GM23338 (cell line): ENCODE measurements around the gene B4GALNT4. TPM values are rescaled to one million over a fixed set of nuclear protein-coding genes. Genes with fewer than 3 reads are reported as not detected.

Experiments
- ATAC-seq: fragments of 200-7000 bp; cut with Tn5 transposase; 3 replicates; pipeline ENCODE4 v1.9.1; 2020
- DNase-seq: peaks from one replicate; pipeline ENCODE4 v3.0.0-alpha.2; 2015; ENCODE audit warnings: low spot score
- H2AFZ ChIP-seq: fragments of 200-600 bp; sonication (generic); 2 replicates; pipeline ENCODE4 v1.8.0; 2016; ENCODE audit warnings: antibody characterized with exemption, mild to moderate bottlenecking, moderate library complexity
- H3F3A ChIP-seq: fragments of 200-600 bp; sonication (generic); replicated peaks from 2 replicates; pipeline ENCODE4 v1.8.0; 2017; ENCODE audit warnings: antibody characterized with exemption, mixed run types, low read depth
- H3K27ac ChIP-seq: fragments of 200-600 bp; sonication (generic); 2 replicates; pipeline ENCODE4 v1.6.1; 2016; ENCODE audit warnings: low read depth
- H3K27me3 ChIP-seq: fragments of 200-600 bp; sonication (generic); 2 replicates; pipeline ENCODE4 v1.8.0; 2016; ENCODE audit warnings: mild to moderate bottlenecking, mixed run types, moderate library complexity; ENCODE audit not compliant: insufficient read depth
- H3K36me3 ChIP-seq: fragments of 200-600 bp; sonication (generic); 2 replicates; pipeline ENCODE4 v1.8.0; 2016; ENCODE audit warnings: mild to moderate bottlenecking; ENCODE audit not compliant: insufficient read depth
- H3K4me1 ChIP-seq: fragments of 200-600 bp; sonication (generic); 2 replicates; pipeline ENCODE4 v1.8.0; 2016; ENCODE audit warnings: mild to moderate bottlenecking, moderate library complexity; ENCODE audit not compliant: insufficient read depth
- H3K4me2 ChIP-seq: fragments of 200-600 bp; sonication (generic); 2 replicates; pipeline ENCODE4 v1.7.1; 2017; ENCODE audit warnings: mixed run types
- H3K4me3 ChIP-seq: fragments of 200-600 bp; sonication (generic); 2 replicates; pipeline ENCODE4 v1.6.1; 2016; ENCODE audit warnings: mixed run types
- H3K79me2 ChIP-seq: fragments of 200-600 bp; sonication (generic); replicated peaks from 2 replicates; pipeline ENCODE4 v1.8.0; 2017; ENCODE audit warnings: mild to moderate bottlenecking; ENCODE audit not compliant: insufficient read depth
- H3K9me2 ChIP-seq: fragments of 200-600 bp; sonication (generic); 2 replicates; pipeline ENCODE4 v1.8.0; 2017; ENCODE audit not compliant: insufficient read depth
- H4K20me1 ChIP-seq: fragments of 200-600 bp; sonication (generic); replicated peaks from 2 replicates; pipeline ENCODE4 v1.8.0; 2017; ENCODE audit warnings: mild to moderate bottlenecking; ENCODE audit not compliant: insufficient read depth
- H3K27ac Mint-ChIP-seq: 2 replicates; pipeline ENCODE4 v1.8.0; 2020; ENCODE audit warnings: inconsistent platforms, mild to moderate bottlenecking, moderate library complexity, mixed read lengths
- H3K27me3 Mint-ChIP-seq: 3 replicates; pipeline ENCODE4 v1.8.0; 2022; ENCODE audit warnings: low read depth, mild to moderate bottlenecking, moderate library complexity, mixed read lengths, inconsistent platforms; ENCODE audit not compliant: insufficient read depth, poor library complexity
- H3K36me3 Mint-ChIP-seq: 3 replicates; pipeline ENCODE4 v1.8.0; 2021; ENCODE audit warnings: low read depth, mild to moderate bottlenecking, inconsistent platforms, moderate library complexity, mixed read lengths
- H3K4me1 Mint-ChIP-seq: 3 replicates; pipeline ENCODE4 v1.8.0; 2020; ENCODE audit warnings: mild to moderate bottlenecking, inconsistent platforms, mixed read lengths
- H3K4me3 Mint-ChIP-seq: 3 replicates; pipeline ENCODE4 v1.8.0; 2021; ENCODE audit warnings: moderate library complexity, mild to moderate bottlenecking, inconsistent platforms, mixed read lengths
- H3K9me3 Mint-ChIP-seq: 3 replicates; pipeline ENCODE4 v1.8.0; 2020; ENCODE audit warnings: moderate library complexity, mild to moderate bottlenecking, inconsistent platforms, mixed read lengths
- CREB1 ChIP-seq: fragments of 250-450 bp; sonication (Bioruptor Pico); IDR thresholded peaks from 2 replicates; pipeline ENCODE4 v1.5.0; 2020; ENCODE audit warnings: low read depth, mild to moderate bottlenecking, moderate library complexity
- EZH2 ChIP-seq: fragments of 200-600 bp; sonication (generic); IDR thresholded peaks from one replicate; pipeline ENCODE4 v1.8.0; 2017; ENCODE audit warnings: antibody characterized with exemption, mild to moderate bottlenecking, low read depth; ENCODE audit not compliant: unreplicated experiment
- POLR2AphosphoS5 ChIP-seq: IDR thresholded peaks from 2 replicates; pipeline ENCODE4 v1.6.1; 2016; ENCODE audit warnings: antibody characterized with exemption, low read depth
- polyA plus RNA-seq: library from polyadenylated mRNA; unstranded; fragments of >200 nt; fragmentation: Nextera tagmentation; extraction: Ambion mirVana; gene quantifications from 2 replicates; pipeline ENCODE4 v1.2.1, GENCODE V29; 2016
- total RNA-seq: library from RNA; depleted of rRNA; stranded (reverse); fragments of >200 nt; shearing (Covaris generic); gene quantifications from 2 replicates; pipeline ENCODE4 v1.2.3, GENCODE V29; 2014
- TF ChIP-seq, protein P1 (sequence below): fragments of 250-450 bp; sonication (Bioruptor Pico); IDR thresholded peaks from 2 replicates; pipeline ENCODE4 v1.5.0; 2020; ENCODE audit warnings: mild to moderate bottlenecking, moderate library complexity

Gene B4GALNT4
- total and polyA plus RNA-seq, 2 experiments from 2014 or later, result 49.9 to 92.6 TPM

DNA sequence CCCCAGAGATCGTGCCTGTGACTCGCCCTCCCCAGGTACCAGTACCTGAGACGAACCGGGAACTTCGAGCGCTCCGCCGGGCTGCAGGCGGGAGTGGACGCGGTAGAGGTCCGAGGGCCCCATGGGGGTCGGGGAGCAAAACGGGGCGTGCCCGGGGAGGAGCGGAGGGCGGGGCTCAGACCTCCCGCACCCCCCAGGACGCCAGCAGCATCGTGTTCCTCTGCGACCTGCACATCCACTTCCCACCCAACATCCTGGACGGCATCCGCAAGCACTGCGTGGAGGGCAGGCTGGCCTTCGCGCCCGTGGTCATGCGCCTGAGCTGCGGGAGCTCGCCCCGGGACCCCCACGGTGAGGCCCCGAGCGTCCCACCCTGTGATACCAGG lies 10.8 kb downstream of the B4GALNT4 start:
- DNase-seq (no peak), ATAC-seq (no peak)
- H3K4me1 Mint-ChIP-seq, result no peaks in the 10 kb centered on the region; the same call in 2 of the 3 replicates
- H3K9me3 Mint-ChIP-seq, result peaks cover 7% of the 10 kb centered on the region; the same call in 2 of the 3 replicates
- Histone ChIP-seq H3K36me3 (no peaks in the 10 kb centered on the region), H2AFZ (no peak overlapping the region), H3K4me3 (no peak overlapping the region), H3K4me2 (no peak overlapping the region), H3K4me1 (no peaks in the 10 kb centered on the region), H3K9me2 (no peaks in the 10 kb centered on the region), H3K79me2 (no peaks in the 10 kb centered on the region), H3F3A (no peaks in the 10 kb centered on the region; the same call in 1 of the 2 replicates), H3K27me3 (no peaks in the 10 kb centered on the region), H3K27ac (no peak overlapping the region), H4K20me1 (no peaks in the 10 kb centered on the region)
- peaks cover 20% of the 10 kb centered on the region for H3K27me3 Mint-ChIP-seq
- no peak overlapping the region for H3K27ac Mint-ChIP-seq
- H3K36me3 Mint-ChIP-seq, result peaks cover 39% of the 10 kb centered on the region
- no peak for TF ChIP-seq EZH2
- TF ChIP-seq CREB1 (CRISPR knock-in tag), result no peak
- TF ChIP-seq POLR2AphosphoS5, result no peak
- H3K4me3 Mint-ChIP-seq, result no peak overlapping the region

DNA sequence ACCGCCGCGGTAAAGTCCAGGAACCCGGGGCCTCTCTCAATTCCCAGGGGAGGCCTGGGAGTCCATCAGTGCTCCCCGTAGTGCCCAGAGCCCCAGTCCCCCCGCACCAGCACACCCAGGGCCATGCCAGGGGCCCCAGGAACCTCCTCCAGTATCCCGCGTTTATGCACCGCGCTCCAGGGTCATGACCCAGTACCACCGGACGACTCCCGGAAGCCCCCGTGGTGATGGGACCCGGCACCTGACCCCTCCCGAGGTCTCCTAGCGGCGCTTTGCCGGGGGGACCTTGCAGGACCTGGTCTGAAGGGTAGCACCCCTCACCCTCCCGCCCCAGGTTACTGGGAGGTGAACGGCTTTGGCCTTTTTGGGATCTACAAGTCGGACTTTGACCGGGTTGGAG lies 11.2 kb downstream of the B4GALNT4 start:
- H2AFZ ChIP-seq, result no peak overlapping the region
- H3K4me3 ChIP-seq, result no peak overlapping the region
- H3K36me3 ChIP-seq, result no peaks in the 10 kb centered on the region
- no peaks in the 10 kb centered on the region for H3K27me3 ChIP-seq
- no peak for TF ChIP-seq EZH2
- H3K9me2 ChIP-seq, result no peaks in the 10 kb centered on the region
- H3K27me3 Mint-ChIP-seq, result peaks cover 20% of the 10 kb centered on the region
- no peaks in the 10 kb centered on the region for H4K20me1 ChIP-seq
- H3K36me3 Mint-ChIP-seq, result peaks cover 35% of the 10 kb centered on the region
- no peaks in the 10 kb centered on the region for H3K79me2 ChIP-seq
- no peaks in the 10 kb centered on the region for H3K4me1 ChIP-seq
- no peak overlapping the region for H3K4me3 Mint-ChIP-seq
- no peaks in the 10 kb centered on the region; the same call in 1 of the 2 replicates for H3F3A ChIP-seq
- H3K27ac Mint-ChIP-seq, result no peak overlapping the region
- ATAC-seq (no peak), DNase-seq (no peak)
- no peaks in the 10 kb centered on the region; the same call in 2 of the 3 replicates for H3K4me1 Mint-ChIP-seq
- no peak overlapping the region for H3K27ac ChIP-seq
- no peak overlapping the region for H3K4me2 ChIP-seq
- H3K9me3 Mint-ChIP-seq, result peaks cover 7% of the 10 kb centered on the region; the same call in 2 of the 3 replicates

DNA sequence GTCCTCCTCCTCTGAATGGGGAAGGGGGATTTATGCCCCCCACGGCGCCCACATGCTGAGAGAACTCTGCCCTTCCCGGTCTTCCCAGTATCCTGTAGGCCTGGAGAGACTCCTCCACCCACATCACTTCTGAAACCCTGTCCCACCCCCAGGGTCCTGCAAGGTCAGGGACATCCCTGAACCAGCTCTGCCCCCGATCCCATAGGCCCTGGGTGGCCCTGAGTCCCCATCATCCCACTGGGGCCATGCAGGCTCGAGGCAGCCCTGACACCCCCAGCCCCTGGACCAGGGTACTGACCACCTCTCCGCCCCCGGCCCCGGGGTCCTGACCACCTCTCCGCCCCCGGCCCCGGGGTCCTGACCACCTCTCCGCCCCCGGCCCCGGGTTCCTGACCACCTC lies 11.7 kb downstream of the B4GALNT4 start:
- H3K4me1 Mint-ChIP-seq, result no peaks in the 10 kb centered on the region; the same call in 2 of the 3 replicates
- no peak overlapping the region for H2AFZ ChIP-seq
- H3K9me3 Mint-ChIP-seq, result peaks cover 7% of the 10 kb centered on the region; the same call in 2 of the 3 replicates
- no peaks in the 10 kb centered on the region for H3K4me1 ChIP-seq
- no peaks in the 10 kb centered on the region for H3K9me2 ChIP-seq
- no peak overlapping the region for H3K4me3 ChIP-seq
- peaks cover 34% of the 10 kb centered on the region for H3K36me3 Mint-ChIP-seq
- no peaks in the 10 kb centered on the region for H3K79me2 ChIP-seq
- H4K20me1 ChIP-seq, result no peaks in the 10 kb centered on the region
- TF ChIP-seq EZH2, result no peak
- TF ChIP-seq, protein P1, sequence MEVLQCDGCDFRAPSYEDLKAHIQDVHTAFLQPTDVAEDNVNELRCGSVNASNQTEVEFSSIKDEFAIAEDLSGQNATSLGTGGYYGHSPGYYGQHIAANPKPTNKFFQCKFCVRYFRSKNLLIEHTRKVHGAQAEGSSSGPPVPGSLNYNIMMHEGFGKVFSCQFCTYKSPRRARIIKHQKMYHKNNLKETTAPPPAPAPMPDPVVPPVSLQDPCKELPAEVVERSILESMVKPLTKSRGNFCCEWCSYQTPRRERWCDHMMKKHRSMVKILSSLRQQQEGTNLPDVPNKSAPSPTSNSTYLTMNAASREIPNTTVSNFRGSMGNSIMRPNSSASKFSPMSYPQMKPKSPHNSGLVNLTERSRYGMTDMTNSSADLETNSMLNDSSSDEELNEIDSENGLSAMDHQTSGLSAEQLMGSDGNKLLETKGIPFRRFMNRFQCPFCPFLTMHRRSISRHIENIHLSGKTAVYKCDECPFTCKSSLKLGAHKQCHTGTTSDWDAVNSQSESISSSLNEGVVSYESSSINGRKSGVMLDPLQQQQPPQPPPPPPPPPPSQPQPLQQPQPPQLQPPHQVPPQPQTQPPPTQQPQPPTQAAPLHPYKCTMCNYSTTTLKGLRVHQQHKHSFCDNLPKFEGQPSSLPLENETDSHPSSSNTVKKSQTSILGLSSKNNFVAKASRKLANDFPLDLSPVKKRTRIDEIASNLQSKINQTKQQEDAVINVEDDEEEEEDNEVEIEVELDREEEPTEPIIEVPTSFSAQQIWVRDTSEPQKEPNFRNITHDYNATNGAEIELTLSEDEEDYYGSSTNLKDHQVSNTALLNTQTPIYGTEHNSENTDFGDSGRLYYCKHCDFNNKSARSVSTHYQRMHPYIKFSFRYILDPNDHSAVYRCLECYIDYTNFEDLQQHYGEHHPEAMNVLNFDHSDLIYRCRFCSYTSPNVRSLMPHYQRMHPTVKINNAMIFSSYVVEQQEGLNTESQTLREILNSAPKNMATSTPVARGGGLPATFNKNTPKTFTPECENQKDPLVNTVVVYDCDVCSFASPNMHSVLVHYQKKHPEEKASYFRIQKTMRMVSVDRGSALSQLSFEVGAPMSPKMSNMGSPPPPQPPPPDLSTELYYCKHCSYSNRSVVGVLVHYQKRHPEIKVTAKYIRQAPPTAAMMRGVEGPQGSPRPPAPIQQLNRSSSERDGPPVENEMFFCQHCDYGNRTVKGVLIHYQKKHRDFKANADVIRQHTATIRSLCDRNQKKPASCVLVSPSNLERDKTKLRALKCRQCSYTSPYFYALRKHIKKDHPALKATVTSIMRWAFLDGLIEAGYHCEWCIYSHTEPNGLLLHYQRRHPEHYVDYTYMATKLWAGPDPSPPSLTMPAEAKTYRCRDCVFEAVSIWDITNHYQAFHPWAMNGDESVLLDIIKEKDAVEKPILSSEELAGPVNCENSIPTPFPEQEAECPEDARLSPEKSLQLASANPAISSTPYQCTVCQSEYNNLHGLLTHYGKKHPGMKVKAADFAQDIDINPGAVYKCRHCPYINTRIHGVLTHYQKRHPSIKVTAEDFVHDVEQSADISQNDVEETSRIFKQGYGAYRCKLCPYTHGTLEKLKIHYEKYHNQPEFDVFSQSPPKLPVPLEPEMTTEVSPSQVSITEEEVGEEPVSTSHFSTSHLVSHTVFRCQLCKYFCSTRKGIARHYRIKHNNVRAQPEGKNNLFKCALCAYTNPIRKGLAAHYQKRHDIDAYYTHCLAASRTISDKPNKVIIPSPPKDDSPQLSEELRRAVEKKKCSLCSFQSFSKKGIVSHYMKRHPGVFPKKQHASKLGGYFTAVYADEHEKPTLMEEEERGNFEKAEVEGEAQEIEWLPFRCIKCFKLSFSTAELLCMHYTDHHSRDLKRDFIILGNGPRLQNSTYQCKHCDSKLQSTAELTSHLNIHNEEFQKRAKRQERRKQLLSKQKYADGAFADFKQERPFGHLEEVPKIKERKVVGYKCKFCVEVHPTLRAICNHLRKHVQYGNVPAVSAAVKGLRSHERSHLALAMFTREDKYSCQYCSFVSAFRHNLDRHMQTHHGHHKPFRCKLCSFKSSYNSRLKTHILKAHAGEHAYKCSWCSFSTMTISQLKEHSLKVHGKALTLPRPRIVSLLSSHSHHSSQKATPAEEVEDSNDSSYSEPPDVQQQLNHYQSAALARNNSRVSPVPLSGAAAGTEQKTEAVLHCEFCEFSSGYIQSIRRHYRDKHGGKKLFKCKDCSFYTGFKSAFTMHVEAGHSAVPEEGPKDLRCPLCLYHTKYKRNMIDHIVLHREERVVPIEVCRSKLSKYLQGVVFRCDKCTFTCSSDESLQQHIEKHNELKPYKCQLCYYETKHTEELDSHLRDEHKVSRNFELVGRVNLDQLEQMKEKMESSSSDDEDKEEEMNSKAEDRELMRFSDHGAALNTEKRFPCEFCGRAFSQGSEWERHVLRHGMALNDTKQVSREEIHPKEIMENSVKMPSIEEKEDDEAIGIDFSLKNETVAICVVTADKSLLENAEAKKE (CRISPR knock-in tag), result no peak
- DNase-seq (no peak), ATAC-seq (no peak)
- peaks cover 20% of the 10 kb centered on the region for H3K27me3 Mint-ChIP-seq
- H3K4me3 Mint-ChIP-seq, result no peak overlapping the region
- no peak overlapping the region for H3K4me2 ChIP-seq
- no peaks in the 10 kb centered on the region for H3K36me3 ChIP-seq
- no peak overlapping the region for H3K27ac Mint-ChIP-seq
- no peaks in the 10 kb centered on the region for H3K27me3 ChIP-seq
- no peak overlapping the region for H3K27ac ChIP-seq
- no peaks in the 10 kb centered on the region; the same call in 1 of the 2 replicates for H3F3A ChIP-seq
